Transverse colon (tissue), 4 donors: ENCODE measurements around the gene TOPORS. TPM values are rescaled to one million over a fixed set of nuclear protein-coding genes. Genes with fewer than 3 reads are reported as not detected.

Source experiments
- DNase-seq: peaks from one replicate; pipeline ENCODE4 v3.0.0-alpha.2; 2019
- H3K27ac ChIP-seq, 4 donors: fragments of 200-600 bp; sonication (generic); 2 replicates each; pipeline ENCODE4 v1.5.1; 2016 to 2018; ENCODE audit warnings: inconsistent platforms in 4 of 4
- H3K27me3 ChIP-seq: fragments of 200-600 bp; sonication (generic); 2 replicates; pipeline ENCODE4 v1.5.1; 2017; ENCODE audit warnings: inconsistent platforms
- H3K36me3 ChIP-seq, 4 donors: fragments of 200-600 bp; sonication (generic); 2 replicates each; pipeline ENCODE4 v1.5.1; 2017 to 2019; ENCODE audit warnings: inconsistent platforms in 4 of 4
- H3K4me1 ChIP-seq, 4 donors: fragments of 200-600 bp; sonication (generic); 2 replicates each; pipeline ENCODE4 v1.5.1; 2017 to 2020; ENCODE audit warnings: inconsistent platforms in 4 of 4
- H3K4me3 ChIP-seq, 4 donors: fragments of 200-600 bp; sonication (generic); 1 replicate in 1 of 4; 2 replicates in 3 of 4; pipeline versions ENCODE4 v1.5.1 to v1.6.1; 2017 to 2019; ENCODE audit warnings: inconsistent platforms in 4 of 4
- H3K9me3 ChIP-seq, 2 donors: fragments of 200-600 bp; sonication (generic); 2 replicates each; pipeline ENCODE4 v1.5.1; 2017 to 2019; ENCODE audit warnings: inconsistent platforms in 2 of 2
- CTCF ChIP-seq, 5 experiments: fragments of 200-600 bp in 3 of 5; fragments of 450-650 bp in 2 of 5; sonication (generic) in 3 of 5; IDR thresholded peaks; 1 replicate in 2 of 5; 2 replicates in 3 of 5; pipeline ENCODE4 v1.5.1; 2016 to 2017; ENCODE audit warnings: antibody characterized with exemption in 5 of 5, inconsistent platforms in 3 of 5, mild to moderate bottlenecking in 2 of 5, moderate library complexity in 1 of 5
- EP300 ChIP-seq: sonication (generic); formaldehyde crosslinking; IDR thresholded peaks from one replicate; pipeline ENCODE4 v1.6.1; 2017; ENCODE audit warnings: antibody characterized with exemption, low read depth
- POLR2A ChIP-seq: fragments of 450-650 bp; IDR thresholded peaks from one replicate; pipeline ENCODE4 v1.6.1; 2016; ENCODE audit warnings: antibody characterized with exemption, mild to moderate bottlenecking, moderate library complexity
- POLR2AphosphoS5 ChIP-seq, 3 donors: sonication (generic); formaldehyde crosslinking; IDR thresholded peaks; one replicate each; pipeline ENCODE4 v1.6.1; 2016; ENCODE audit warnings: antibody characterized with exemption in 3 of 3
- WGBS, 2 donors: methylation state at CpG; one replicate each; pipeline ENCODE4 v1.1.5; 2018; ENCODE audit warnings: low coverage in 1 of 2; 5-methylcytosine and 5-hydroxymethylcytosine counted together
- in situ Hi-C, 4 donors: fragments of 200-750 bp; cut with MboI; loops; one replicate each; pipeline versions ENCODE4 v1.15.0 to v1.15.1; 2017; ENCODE audit warnings: low sequenced_read_pairs in 3 of 4, low pct_ligation_motif_present in 1 of 4, low pct_unique_long_range_greater_than_20kb in 1 of 4
- intact Hi-C: fragments of 100-400 bp; cut with DNase I; formaldehyde crosslinking; loops from one replicate; pipeline ENCODE4 v1.15.1; 2023; ENCODE audit warnings: low total_unique reads
- total RNA-seq, 4 donors: library from RNA; depleted of rRNA; stranded (reverse); fragments of >200 nt; gene quantifications; one replicate each; pipeline ENCODE4 v1.1.0, GENCODE V29; 2016

Gene TOPORS
- total RNA-seq, 4 donors from 2014 or later: 14.5 to 26.5 (median 18.4) TPM

- no peak for DNase-seq
- Histone ChIP-seq H3K27ac (no peak overlapping the region), H3K9me3 (no peaks in the 10 kb centered on the region), H3K4me1 (peaks cover 0 to 1% (median under 1%) of the 10 kb centered on the region in 4 donors), H3K27me3 (no peaks in the 10 kb centered on the region), H3K4me3 (no peak overlapping the region), H3K36me3 (peaks cover 0 to 20% (median 8%) of the 10 kb centered on the region in 4 donors)
- TF ChIP-seq POLR2AphosphoS5 (IDR thresholded peaks at IDR 0.05) (no peak), CTCF (IDR thresholded peaks at IDR 0.05) (no peak), EP300 (no peak), POLR2A (no peak)
- in situ Hi-C loops: no loop called here
- intact Hi-C loops: no loop called here
- WGBS, 2 donors: 83 to 90% methylated on average over 2 to 6 of the region's 6 CpGs
Measured at GRCh38 chr9:32565967-32566366, 13.6 kb upstream of the TOPORS start.

- 42 to 61% methylated on average over 3 of the region's 3 CpGs for WGBS, 2 donors
- H3K36me3 ChIP-seq: peaks cover 0 to 4% (median 0%) of the 10 kb centered on the region in 4 donors
- H3K4me3 ChIP-seq: no peak overlapping the region
- in situ Hi-C loops (no loop called here), intact Hi-C loops (no loop called here)
- H3K4me1 ChIP-seq: peaks cover 0 to 2% (median under 1%) of the 10 kb centered on the region in 4 donors
- TF ChIP-seq CTCF (IDR thresholded peaks at IDR 0.05): no peak
- TF ChIP-seq POLR2A: no peak
- TF ChIP-seq EP300: no peak
- no peak for TF ChIP-seq POLR2AphosphoS5 (IDR thresholded peaks at IDR 0.05)
- no peak overlapping the region for H3K27ac ChIP-seq
- no peaks in the 10 kb centered on the region for H3K9me3 ChIP-seq
- no peak for DNase-seq
- no peaks in the 10 kb centered on the region for H3K27me3 ChIP-seq
Measured at GRCh38 chr9:32558408-32558934, 6.1 kb upstream of the TOPORS start.

- in situ Hi-C loops: no loop called here
- H3K27me3 ChIP-seq: no peaks in the 10 kb centered on the region
- DNase-seq: no peak
- no peak overlapping the region for H3K27ac ChIP-seq
- no peaks in the 10 kb centered on the region for H3K36me3 ChIP-seq
- H3K4me1 ChIP-seq: peaks cover 11 to 18% (median 15%) of the 10 kb centered on the region in 4 donors
- H3K4me3 ChIP-seq: no peak overlapping the region
- TF ChIP-seq POLR2AphosphoS5 (IDR thresholded peaks at IDR 0.05): no peak
- TF ChIP-seq EP300: no peak
- no peak for TF ChIP-seq POLR2A
- TF ChIP-seq CTCF (IDR thresholded peaks at IDR 0.05): no peak
- intact Hi-C loops: no loop called here
- no peaks in the 10 kb centered on the region for H3K9me3 ChIP-seq
Measured at GRCh38 chr9:32554591-32554990, 2.2 kb upstream of the TOPORS start.

GRCh38 chr9:32554107-32554506 is 1.7 kb upstream of the TOPORS start:
- WGBS, 2 donors: 78 to 86% methylated on average over 2 of the region's 2 CpGs
- no peak for TF ChIP-seq POLR2AphosphoS5 (IDR thresholded peaks at IDR 0.05)
- no peak for TF ChIP-seq EP300
- no peak for TF ChIP-seq CTCF (IDR thresholded peaks at IDR 0.05)
- no peak for TF ChIP-seq POLR2A
- in situ Hi-C loops (no loop called here), intact Hi-C loops (no loop called here)
- Histone ChIP-seq H3K4me1 (peaks cover 12 to 23% (median 19%) of the 10 kb centered on the region in 4 donors), H3K27ac (no peak overlapping the region), H3K36me3 (no peaks in the 10 kb centered on the region), H3K4me3 (no peak overlapping the region), H3K27me3 (no peaks in the 10 kb centered on the region), H3K9me3 (no peaks in the 10 kb centered on the region)
- no peak for DNase-seq
